ENCODE measurements around the gene GLDC. TPM values are rescaled to one million over a fixed set of nuclear protein-coding genes. Genes with fewer than 3 reads are reported as not detected.

Gene GLDC
- total RNA-seq, 6 experiments from 2014 or later = 76.2 to 103 (median 89.3) TPM

DNA sequence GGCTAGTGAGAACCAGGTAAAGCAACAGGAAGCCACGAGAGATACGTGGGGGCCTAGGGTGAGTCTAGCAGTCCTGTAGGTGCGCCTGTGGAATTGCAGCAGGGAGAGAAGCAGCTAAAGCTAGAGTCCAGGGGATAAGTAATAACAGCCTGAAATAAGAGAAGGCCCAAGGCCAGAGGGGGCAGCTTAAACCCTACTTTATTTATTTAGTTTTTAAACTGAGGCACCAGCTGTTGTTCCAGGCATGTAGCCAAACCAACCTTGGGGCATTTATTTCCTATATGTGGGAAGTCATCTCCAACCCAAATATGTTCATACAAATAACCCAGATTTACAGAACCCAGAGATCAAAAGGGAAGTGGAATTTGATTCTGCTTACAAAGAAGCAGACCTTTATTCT is 93.5 kb downstream of the GLDC start:
- WGBS (ENCODE audit: insufficient coverage, low coverage, low lambda C conversion rate, missing lambda C conversion rate) = no CpG with 5 or more reads among the region's 3 CpGs
- ATAC-seq = no peak
- intact Hi-C loops (cut with DNase I) = no loop called here

DNA sequence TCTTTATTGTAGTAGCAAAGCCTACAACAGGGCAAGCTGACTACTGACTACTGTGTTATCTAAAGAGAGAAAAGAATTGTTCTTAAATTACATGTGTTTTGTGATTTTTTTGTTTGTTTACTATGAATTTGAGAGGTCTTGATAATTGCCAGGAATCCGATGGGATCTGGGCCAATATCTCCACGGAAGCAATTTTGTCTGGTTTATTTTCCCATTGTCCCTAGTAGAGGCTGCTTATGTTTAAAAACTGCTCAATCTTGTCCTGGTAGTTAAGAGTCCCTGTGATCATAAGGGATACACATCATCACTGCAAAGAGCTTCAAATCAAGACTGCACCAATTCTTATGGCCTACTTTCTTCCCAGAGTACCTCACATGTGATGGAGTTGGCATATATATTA is 94.4 kb downstream of the GLDC start:
- peaks cover 0 to 61% (median 7%) of the 10 kb centered on the region in 4 donors for H3K36me3 ChIP-seq
- ATAC-seq (no peak), DNase-seq (no peak)
- H3K27me3 ChIP-seq = no peaks in the 10 kb centered on the region
- 75% methylated on average over 2 of the region's 2 CpGs for WGBS (ENCODE audit: insufficient coverage, low coverage, low lambda C conversion rate, missing lambda C conversion rate)
- H3K9me3 ChIP-seq = no peaks in the 10 kb centered on the region
- no peaks in the 10 kb centered on the region for H3K4me1 ChIP-seq
- no peak overlapping the region for H3K27ac ChIP-seq
- intact Hi-C loops (cut with DNase I) = no loop called here
- no peak for TF ChIP-seq POLR2A (IDR thresholded peaks at IDR 0.05)
- TF ChIP-seq, protein P1, sequence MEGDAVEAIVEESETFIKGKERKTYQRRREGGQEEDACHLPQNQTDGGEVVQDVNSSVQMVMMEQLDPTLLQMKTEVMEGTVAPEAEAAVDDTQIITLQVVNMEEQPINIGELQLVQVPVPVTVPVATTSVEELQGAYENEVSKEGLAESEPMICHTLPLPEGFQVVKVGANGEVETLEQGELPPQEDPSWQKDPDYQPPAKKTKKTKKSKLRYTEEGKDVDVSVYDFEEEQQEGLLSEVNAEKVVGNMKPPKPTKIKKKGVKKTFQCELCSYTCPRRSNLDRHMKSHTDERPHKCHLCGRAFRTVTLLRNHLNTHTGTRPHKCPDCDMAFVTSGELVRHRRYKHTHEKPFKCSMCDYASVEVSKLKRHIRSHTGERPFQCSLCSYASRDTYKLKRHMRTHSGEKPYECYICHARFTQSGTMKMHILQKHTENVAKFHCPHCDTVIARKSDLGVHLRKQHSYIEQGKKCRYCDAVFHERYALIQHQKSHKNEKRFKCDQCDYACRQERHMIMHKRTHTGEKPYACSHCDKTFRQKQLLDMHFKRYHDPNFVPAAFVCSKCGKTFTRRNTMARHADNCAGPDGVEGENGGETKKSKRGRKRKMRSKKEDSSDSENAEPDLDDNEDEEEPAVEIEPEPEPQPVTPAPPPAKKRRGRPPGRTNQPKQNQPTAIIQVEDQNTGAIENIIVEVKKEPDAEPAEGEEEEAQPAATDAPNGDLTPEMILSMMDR (IDR thresholded peaks at IDR 0.05) = no peak
- H3K4me3 ChIP-seq = no peak overlapping the region

More for the DNA sequence above, 93.5 kb downstream of the GLDC start:
- H3K4me3 ChIP-seq = no peak overlapping the region
- H3K4me1 ChIP-seq = no peaks in the 10 kb centered on the region
- H3K36me3 ChIP-seq = peaks cover 0 to 55% (median 7%) of the 10 kb centered on the region in 4 donors
- no peaks in the 10 kb centered on the region for H3K27me3 ChIP-seq
- H3K9me3 ChIP-seq = no peaks in the 10 kb centered on the region
- no peak for TF ChIP-seq POLR2A (IDR thresholded peaks at IDR 0.05)
- TF ChIP-seq, protein P1 (IDR thresholded peaks at IDR 0.05) = no peak
- H3K27ac ChIP-seq = no peak overlapping the region
- DNase-seq = no peak

DNA sequence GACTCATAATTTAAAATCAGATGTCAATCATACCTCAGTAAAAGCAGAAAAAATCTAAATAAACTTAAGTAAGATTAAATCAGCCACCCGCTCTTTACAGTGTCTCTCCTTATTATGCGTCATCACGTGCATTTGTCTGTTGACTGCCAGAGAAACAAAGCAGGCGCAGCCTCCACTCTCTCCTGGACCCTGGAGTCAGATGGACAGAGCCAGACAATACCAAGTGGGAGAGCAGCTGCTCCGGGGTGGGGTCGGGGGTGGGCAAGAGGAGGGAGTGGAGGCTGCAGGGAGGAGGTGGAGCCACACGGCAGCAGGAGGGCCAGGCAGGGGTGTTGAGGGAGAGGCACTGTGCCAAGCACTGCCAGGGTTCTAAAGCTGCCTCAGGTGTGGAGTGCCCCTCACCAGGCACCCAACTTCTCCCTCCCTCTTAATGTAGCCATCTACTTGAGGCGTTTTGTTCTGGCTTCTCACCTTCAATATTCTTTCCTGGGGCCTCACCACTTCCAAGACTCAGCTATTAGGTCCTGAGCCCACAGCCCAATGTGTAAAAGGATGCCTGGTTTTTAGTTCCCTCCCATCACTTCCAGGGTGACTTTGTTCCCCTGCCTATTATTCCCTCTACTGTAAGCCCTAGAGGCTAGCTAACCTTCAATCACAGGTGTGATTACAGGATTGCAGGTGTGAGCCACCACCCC is 96.3 kb downstream of the GLDC start:
- DNase-seq = no peak
- no peak overlapping the region for H3K4me3 ChIP-seq
- H3K27ac ChIP-seq = no peak overlapping the region
- 89% methylated on average over 5 of the region's 8 CpGs for WGBS (ENCODE audit: insufficient coverage, low coverage, low lambda C conversion rate, missing lambda C conversion rate)
- intact Hi-C loops (cut with DNase I) = loop anchor here in 1 of 2 donors (10.0 kb wide), 1 partner anchor 194 kb away; no protein-coding TSS in a partner anchor
- peaks cover 0 to 56% (median 7%) of the 10 kb centered on the region in 4 donors for H3K36me3 ChIP-seq
- peak in 2 of 4 donors; percentile 14 to 21 for ATAC-seq
- no peaks in the 10 kb centered on the region for H3K27me3 ChIP-seq
- TF ChIP-seq, protein P1 (IDR thresholded peaks at IDR 0.05) = no peak
- no peak for TF ChIP-seq POLR2A (IDR thresholded peaks at IDR 0.05)
- H3K9me3 ChIP-seq = no peaks in the 10 kb centered on the region
- no peaks in the 10 kb centered on the region for H3K4me1 ChIP-seq

DNA sequence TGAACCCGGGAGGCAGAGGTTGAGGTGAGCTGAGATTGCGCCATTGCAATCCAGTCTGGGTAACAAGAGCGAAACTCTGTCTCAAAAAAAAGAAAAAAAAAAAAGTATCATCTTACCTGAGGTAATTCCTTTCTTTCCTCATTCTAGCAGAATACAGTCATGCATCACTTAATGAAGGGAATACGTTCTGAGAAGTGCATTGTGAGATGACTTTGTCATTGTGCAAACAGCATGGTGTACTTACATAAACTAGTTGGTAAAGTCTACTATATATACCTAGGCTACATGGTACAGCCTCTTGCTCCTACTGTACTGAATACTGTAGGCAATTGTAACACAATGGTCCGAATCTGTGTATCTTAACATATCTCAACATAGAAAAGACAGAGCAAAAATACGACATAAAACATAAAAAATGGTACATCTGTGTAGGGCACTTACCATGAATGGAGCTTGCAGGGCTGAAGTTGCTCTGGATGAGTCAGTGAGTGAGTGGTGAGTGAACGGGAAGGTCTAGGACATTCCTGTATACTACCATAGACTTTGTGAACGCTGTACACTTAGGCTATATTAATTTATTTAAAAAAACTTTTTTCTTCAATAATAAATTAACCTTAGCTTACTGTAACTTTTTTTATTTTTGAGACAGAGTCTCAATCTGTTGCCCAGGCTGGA is 100.4 kb downstream of the GLDC start:
- no peak for DNase-seq
- H3K36me3 ChIP-seq = peaks cover 0 to 50% (median 9%) of the 10 kb centered on the region in 4 donors
- no peaks in the 10 kb centered on the region for H3K9me3 ChIP-seq
- no peaks in the 10 kb centered on the region for H3K27me3 ChIP-seq
- WGBS (ENCODE audit: insufficient coverage, low coverage, low lambda C conversion rate, missing lambda C conversion rate) = 95% methylated on average over 6 of the region's 8 CpGs
- TF ChIP-seq, protein P1 (IDR thresholded peaks at IDR 0.05) = no peak
- TF ChIP-seq POLR2A (IDR thresholded peaks at IDR 0.05) = no peak
- no peaks in the 10 kb centered on the region for H3K4me1 ChIP-seq
- no peak overlapping the region for H3K4me3 ChIP-seq
- no peak overlapping the region for H3K27ac ChIP-seq
- ATAC-seq = no peak
- intact Hi-C loops (cut with DNase I) = loop anchor here in 1 of 2 donors (10.0 kb wide), 1 partner anchor 190 kb away; no protein-coding TSS in a partner anchor

Measured in right lobe of liver (tissue), 6 donors.